GM19238 (cell line): ENCODE data around the gene ABCA9.
"Not testable (repeated sequence)": the region's sequence is repeated elsewhere in the genome, so short reads cannot be mapped to it uniquely, and the experiment has no call there.

Experiments used
- DNase-seq: peaks from one replicate; pipeline ENCODE4 v3.0.0; 2011; ENCODE audit warnings: low spot score; ENCODE audit not compliant: insufficient read length

Gene ABCA9

DNA sequence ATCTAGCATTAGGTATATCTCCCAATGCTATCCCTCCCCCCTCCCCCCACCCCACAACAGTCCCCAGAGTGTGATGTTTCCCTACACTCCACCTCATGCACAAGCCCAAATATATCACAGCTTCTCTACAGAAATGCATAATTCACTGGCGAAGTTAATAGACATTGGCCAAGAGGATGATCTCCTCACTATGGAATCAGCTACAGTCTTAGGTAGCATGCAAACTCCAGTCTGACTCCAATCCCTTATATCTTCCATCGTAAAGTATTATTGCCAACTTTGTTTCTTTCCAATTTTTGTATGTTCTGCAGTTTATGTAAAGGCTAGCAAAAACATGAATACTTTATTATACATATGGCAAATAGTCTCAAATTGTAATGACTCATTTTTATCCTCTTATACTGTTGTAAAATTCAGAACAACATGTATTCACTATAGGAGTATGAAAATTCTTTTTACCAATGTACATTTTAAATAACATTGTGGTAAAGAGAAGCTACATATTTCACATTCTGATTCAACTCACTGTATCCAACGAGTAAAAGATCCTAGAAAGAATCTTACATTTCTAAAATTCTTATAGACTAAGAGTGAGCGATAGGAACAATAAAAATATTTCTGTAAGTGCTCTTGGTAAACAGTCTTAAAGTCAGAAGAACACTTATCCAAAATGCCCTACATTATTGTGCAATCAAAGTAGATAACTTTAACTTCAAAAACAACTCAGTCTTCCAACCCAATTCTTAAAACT, 106.4 kb downstream of the ABCA9 start:
- DNase-seq: no peak

DNA sequence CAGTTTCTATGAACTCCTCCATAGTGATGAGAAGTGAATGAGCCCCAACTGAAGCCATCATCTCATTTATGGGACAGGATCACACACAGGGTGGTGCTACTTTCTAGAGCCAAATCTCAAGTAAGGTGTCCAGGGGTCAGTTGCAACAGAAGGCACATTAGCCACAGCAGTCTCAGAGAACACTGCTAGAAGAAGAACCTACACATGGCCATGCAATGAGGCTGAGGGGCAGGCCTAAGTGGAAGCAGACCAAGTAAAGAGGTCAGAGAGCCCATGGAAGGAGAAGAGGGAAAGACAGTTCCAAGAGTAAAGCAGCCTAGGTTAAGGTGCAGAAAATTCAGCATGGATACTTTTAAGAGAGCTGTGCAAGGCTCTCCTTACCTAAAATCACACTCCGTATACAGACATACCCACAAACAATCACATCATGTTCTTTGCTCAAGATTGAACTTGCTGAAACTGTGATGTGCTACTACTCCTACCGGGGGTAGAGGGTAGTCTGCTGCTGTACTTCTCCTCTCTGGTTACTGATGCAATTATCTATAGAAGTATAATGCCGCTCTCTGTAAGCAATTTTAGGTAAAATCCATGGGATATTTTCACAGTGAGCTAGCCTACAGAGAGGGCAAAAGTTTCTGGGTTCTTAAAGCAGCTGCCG, 107.3 kb downstream of the ABCA9 start:
- no peak for DNase-seq

DNA sequence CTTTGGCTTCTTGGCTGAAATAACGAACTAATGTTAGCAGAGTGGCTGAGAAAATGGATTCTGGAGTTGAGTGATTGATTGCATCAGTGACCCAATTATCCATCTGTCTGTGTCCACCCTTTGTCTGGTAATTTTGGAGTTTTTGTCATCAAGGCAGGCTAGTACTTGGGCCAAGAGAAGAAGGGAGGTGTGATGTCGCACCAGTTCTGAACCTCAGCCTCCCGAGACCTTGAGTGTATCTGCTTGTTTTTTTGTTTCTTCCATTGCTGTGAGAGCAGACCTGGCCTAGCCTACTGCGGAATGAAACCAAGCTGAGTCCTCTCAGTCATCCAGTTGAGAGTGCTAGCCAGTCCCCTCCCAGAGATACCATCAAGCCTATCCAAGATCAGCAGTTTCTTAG, 110.0 kb downstream of the ABCA9 start:
- no peak for DNase-seq

DNA sequence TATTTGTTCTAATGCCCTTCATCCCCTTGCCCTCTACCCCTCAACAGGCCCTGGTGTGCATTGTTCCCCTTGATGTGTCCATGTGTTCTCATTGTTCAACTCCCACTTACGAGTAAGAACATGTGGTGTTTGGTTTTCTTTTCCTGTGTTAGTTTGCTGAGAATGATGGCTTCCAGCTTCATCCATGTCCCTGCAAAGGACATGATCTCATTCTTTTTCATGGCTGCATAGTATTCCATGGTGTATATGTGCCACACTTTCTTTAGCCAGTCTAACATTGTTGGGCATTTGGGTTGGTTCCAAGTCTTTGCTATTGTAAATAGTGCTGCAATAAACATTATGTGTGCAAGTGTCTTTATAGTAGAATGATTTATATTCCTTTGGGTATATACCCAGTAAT, 112.9 kb downstream of the ABCA9 start:
- not testable (repeated sequence) for DNase-seq

DNA sequence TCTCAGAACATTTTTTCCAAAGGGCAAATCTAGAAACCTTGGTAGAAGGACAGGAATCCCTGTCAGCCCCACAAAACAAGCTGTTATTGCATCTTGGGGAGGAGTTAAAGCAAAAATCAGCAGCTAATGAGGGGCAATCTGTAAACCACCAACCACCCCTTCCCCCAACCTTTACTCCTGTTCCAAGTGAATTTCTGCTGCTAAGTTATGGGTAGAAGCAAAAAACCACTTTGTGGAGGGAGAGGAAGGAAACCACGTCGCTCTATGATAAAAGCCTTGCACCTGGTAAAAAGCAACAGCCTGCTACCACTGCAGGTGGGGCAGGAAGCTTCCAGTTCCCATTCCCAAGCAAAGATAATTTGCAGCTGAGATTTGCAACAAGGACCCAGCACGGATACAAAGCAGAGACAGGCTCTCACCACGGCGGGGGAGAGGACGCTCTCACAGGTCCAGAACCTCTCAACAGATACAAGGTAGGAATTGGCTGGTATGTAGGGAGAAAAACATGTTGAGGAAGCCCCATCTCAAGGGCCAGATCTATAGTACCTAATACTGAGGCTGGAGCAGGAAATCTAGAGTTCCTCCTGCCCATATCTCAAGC, 116.2 kb downstream of the ABCA9 start:
- DNase-seq: no peak

DNA sequence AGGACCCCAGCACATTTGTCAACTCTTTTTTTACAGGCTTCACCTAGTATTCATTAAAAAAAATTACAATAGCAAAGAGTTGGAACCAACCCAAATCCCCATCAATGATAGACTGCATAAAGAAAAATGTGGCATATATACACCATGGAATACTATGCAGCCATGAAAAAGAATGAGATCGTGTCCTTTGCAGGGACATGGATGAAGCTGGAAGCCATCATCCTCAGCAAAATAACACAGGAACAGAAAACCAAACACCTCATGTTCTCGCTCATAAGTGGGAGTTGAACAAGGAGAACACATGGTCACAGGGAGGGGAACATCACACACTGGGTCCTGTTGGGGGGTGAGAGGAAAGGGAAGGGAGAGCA, 116.9 kb downstream of the ABCA9 start:
- not testable (repeated sequence) for DNase-seq

DNA sequence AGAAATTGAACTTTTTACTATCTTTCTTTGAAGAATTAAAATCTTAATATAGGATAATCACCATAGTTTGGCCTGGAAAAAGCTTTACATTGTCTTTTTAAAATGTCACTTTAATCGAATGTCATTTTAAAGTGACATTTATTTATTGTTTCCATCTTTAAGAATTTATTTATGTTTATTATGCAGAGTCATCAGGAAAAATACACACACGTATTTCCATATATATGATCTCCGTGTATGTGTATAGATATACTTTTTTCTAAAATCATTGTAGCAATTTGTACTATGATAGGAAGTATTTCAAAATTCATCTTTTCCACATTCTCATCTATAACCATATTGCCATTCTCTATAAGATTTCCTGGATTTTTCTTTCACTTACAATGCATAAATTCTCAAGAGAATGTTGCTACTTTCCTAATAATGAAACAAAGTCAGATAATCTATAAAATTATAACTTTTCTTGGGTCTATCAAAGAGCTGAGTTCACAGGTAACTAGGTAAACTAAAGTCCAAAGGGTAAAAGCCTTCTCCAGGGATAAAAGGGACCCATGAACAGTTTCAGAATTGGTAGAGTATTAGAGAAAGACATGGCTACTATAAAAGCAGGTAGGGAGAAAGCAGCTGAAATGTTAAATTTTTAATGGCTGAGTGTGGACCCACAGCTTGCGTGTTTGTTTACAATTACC, 117.5 kb downstream of the ABCA9 start:
- DNase-seq: no peak

DNA sequence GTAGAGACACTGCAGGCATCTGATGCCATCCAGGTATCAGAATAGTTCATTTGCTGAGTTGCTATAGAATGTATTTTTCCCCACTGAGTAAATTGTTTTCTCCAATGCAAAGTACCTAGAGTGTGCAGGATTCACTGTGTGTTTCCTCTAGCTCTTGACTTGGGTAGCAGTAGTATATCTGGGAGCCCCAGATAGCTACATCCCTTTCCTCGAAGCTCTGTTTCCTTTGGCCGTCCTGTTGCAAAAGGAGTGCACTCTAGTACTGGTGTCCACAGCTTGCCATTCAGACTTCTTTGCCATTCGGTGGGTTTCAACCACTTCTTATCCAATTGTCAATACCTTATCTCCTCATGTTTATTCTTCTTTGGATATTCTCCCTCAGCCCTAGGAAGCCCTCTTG, 118.3 kb downstream of the ABCA9 start:
- DNase-seq: no peak

DNA sequence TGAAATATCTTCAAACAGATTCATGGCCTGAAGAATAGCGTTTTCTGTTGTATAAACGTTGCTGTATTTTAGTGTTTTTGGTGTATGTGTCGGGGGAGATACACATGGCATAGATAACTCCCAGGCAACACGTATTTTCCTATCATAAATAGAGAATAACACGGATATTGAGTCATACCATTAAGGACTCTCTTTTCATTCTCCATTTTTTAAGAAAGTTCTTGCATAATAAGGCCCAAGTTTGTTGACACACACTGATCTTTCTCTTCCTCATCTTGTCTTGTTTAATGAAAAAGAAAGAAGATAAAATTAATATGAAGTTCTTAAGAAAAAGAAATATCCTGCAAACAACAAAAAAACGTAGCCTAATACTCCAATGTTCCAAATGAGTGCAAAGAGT, 119.0 kb downstream of the ABCA9 start:
- DNase-seq: no peak

DNA sequence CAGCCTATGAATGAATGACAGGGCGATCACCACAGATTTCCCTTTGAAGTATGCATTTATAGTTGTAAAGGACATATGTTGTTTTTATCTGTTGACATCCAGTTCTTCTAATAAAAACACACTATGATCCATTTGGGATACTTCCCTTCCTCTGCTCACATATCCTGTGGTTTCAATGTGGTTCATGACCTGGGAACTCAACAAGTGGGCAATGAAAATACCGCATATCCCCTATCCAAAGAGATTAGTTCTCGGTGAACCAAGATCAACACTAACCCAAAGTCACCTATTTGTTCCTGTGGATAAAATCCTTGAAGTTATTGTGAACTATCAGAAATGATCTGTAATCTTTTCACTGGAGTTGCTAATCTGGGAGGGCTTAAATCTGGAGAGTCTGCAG, 121.5 kb downstream of the ABCA9 start:
- DNase-seq: no peak

DNA sequence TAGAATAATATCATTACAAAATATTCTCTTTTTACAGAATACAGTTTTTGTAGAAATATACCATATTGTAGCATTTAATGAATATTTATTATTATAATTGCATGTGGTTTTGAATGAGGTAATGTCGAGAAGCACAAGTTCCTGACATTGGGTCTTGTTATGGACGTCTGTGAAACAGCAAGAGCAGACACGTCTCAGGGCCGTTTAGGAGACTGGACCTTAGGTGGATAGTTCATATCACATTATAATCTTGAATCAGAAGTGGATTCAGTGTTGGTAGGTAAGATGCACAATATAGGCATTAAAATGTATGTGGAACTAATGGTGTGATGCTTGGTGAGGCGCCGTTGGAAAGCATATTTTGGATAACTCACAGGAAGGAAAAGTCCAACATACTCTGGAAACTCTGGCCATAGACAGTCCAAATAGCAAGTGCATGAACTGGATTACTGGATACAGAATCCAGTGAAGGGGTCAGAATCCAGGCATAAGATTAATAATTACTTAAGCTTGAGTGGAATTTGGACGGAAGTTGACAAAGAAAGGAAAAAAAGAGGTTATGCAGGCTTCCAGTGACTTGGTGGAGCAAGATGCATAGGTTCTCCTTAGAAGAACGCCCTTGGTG, 122.7 kb downstream of the ABCA9 start:
- no peak for DNase-seq

DNA sequence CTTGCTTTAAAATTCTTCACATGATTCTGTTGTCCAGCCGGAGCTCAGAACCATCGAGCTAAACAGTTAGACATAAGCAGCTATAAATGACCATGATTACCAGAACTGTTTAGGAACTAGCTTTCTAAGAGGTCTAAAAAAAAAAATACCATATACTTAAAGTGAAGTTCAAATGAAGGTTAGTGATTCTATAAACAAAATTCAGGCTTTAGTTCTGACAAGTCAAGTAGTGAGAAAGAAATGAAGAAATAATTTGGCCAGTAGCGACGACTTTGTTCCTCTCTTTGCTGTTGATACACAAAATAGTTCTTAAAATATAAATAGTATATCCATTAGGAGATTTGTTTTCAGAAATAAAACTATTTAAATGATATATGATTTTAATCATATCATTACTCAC, 133.2 kb downstream of the ABCA9 start:
- no peak for DNase-seq

DNA sequence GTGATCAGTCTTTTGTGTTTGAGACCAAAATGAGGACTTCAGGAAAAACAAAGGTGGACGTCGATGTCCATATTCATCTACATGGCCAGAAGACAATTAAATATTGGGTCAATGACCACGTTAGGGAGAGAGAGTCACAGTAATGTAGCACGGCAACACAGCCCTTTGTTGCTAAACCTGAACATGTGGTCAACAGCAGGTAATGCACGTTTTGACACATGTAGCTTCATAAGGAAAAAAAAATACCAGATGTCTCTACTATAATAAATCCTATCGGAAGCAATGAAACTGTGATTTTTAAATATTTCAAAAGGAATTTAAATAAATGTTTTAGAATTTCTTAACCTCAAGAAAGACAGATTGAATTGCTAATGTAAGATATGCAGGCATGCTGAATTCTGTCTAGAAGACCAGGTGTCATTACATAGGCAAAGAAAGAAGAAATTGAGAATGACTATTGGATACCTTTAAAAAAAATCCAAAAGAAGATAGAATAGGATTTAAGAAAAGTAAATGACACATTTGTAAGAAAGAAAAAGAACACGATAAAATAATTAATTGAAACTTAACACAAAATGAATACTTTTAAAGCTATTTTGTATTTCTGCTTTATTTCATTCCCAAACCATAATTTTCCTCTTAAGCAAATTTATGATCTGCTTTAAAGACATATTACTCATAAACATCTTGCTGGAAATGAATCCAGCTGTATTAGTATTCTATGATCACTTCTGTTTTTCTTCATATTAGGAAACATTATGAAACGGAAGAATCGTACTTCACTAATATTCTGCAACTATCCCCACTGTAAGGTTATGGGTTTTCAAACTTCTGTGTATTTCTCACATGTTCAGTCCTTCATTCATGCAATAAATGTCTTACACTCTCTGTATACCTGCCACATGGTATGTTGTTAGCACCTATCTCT, 135.7 kb downstream of the ABCA9 start:
- DNase-seq: no peak
